HepG2 (cell line): ENCODE data around the gene MAGI1. TPM values are rescaled to one million over a fixed set of nuclear protein-coding genes. Genes with fewer than 3 reads are reported as not detected.
A peak's percentile ranks its signal among the peaks of the same experiment; 100 is the strongest.

Source experiments
- ATAC-seq: fragments of 200-7000 bp; cut with Tn5 transposase; 3 replicates; pipeline ENCODE4 v1.9.1; 2020; ENCODE audit warnings: mild to moderate bottlenecking, moderate library complexity
- BruUV-seq: library from RNA; stranded (reverse); fragments of 400-500 nt; replicated peaks from 2 replicates; lab custom pipeline; 2021; lab: Mats Ljungman, UMichigan
- CTCF ChIA-PET: fragments of 300-600 bp; formaldehyde crosslinking; extraction: SDS; loops from one replicate; lab custom pipeline; 2021; ENCODE audit warnings: low total read pairs, inconsistent platforms, low intra/inter-chr PET ratio; lab: Yijun Ruan, JAX
- POLR2A ChIA-PET: fragments of 350-600 bp; sonication (Branson Sonifier 250); formaldehyde crosslinking; loops from one replicate; lab custom pipeline; 2020; ENCODE audit warnings: antibody characterized with exemption, inconsistent platforms; lab: Yijun Ruan, JAX
- DNase-seq: peaks from one replicate; pipeline ENCODE4 v3.0.0-alpha.2; 2015; ENCODE audit warnings: low spot score
- FAIRE-seq: peaks from 3 replicates; lab custom pipeline; 2011; peaks lifted over from hg19 to GRCh38; lab: Jason Lieb, UNC
- H2AFZ ChIP-seq: one replicate; pipeline ENCODE4 v1.6.1; 2011; ENCODE audit warnings: low read length, inconsistent platforms
- H3K27ac ChIP-seq: fragments of 300-600 bp; 3 replicates; pipeline ENCODE4 v1.8.0; 2011; ENCODE audit warnings: mixed run types, mild to moderate bottlenecking, mixed read lengths, low read length, inconsistent platforms; ENCODE audit not compliant: insufficient read depth; ENCODE audit errors: extremely low read length
- H3K27me3 ChIP-seq, 2 experiments: fragments of 200-600 bp in 1 of 2; 2 replicates in 1 of 2; 3 replicates in 1 of 2; pipeline versions ENCODE4 v1.6.0 to v1.8.0; 2011; ENCODE audit warnings: low read length in 2 of 2, mild to moderate bottlenecking in 2 of 2, moderate library complexity in 2 of 2, inconsistent platforms in 1 of 2; ENCODE audit not compliant: insufficient read depth in 2 of 2, control insufficient read depth in 1 of 2
- H3K36me3 ChIP-seq, 2 experiments: fragments of 200-600 bp in 1 of 2; replicated peaks in 1 of 2; 2 replicates in 1 of 2; 3 replicates in 1 of 2; pipeline versions ENCODE4 v1.5.1 to v1.8.0; 2011; ENCODE audit warnings: low read length in 2 of 2, inconsistent platforms in 1 of 2; ENCODE audit not compliant: insufficient read depth in 2 of 2, control insufficient read depth in 1 of 2
- H3K4me1 ChIP-seq: 2 replicates; pipeline ENCODE4 v1.5.1; 2012; ENCODE audit warnings: low read length, inconsistent platforms; ENCODE audit not compliant: insufficient read depth
- H3K4me2 ChIP-seq: 2 replicates; pipeline ENCODE4 v1.6.0; 2011; ENCODE audit warnings: low read depth, low read length, inconsistent platforms
- H3K4me3 ChIP-seq, 3 experiments: fragments of 200-600 bp in 1 of 3; sonication (generic), shearing (Covaris generic) in 1 of 3; replicated peaks in 1 of 3; 2 replicates each; pipeline ENCODE4 v1.5.1; 2011 to 2016; ENCODE audit warnings: low read length in 3 of 3, inconsistent platforms in 2 of 3, low read depth in 2 of 3, mild to moderate bottlenecking in 2 of 3, control low read depth in 1 of 3, mixed read lengths in 1 of 3; ENCODE audit not compliant: insufficient read depth in 1 of 3
- H3K79me2 ChIP-seq: one replicate; pipeline ENCODE4 v1.6.1; 2011; ENCODE audit warnings: low read length, inconsistent platforms; ENCODE audit not compliant: insufficient read depth
- H3K9ac ChIP-seq: 2 replicates; pipeline ENCODE4 v1.6.0; 2011; ENCODE audit warnings: mild to moderate bottlenecking, low read depth, low read length, inconsistent platforms; ENCODE audit not compliant: insufficient read depth
- H3K9me3 ChIP-seq: 2 replicates; pipeline ENCODE4 v1.5.1; 2012; ENCODE audit warnings: mild to moderate bottlenecking, low read length
- H4K20me1 ChIP-seq: 2 replicates; pipeline ENCODE4 v1.6.0; 2011; ENCODE audit warnings: inconsistent platforms, mild to moderate bottlenecking, low read length, moderate library complexity; ENCODE audit not compliant: insufficient read depth
- DZIP1 ChIP-seq: sonication (generic); formaldehyde crosslinking; IDR thresholded peaks from 2 replicates; pipeline ENCODE4 v1.5.0; 2020; ENCODE audit warnings: mild to moderate bottlenecking, missing genetic modification reagents
- KDM6A ChIP-seq: IDR thresholded peaks from 2 replicates; pipeline ENCODE4 v1.6.1; 2016; ENCODE audit warnings: low read depth
- KIAA2018 ChIP-seq: sonication (generic); formaldehyde crosslinking; IDR thresholded peaks from 2 replicates; pipeline ENCODE4 v1.5.0; 2020; ENCODE audit warnings: mild to moderate bottlenecking, missing genetic modification reagents, borderline replicate concordance
- MLXIP ChIP-seq: sonication (generic); formaldehyde crosslinking; IDR thresholded peaks from 2 replicates; pipeline ENCODE4 v1.9.0; 2021; ENCODE audit warnings: missing genetic modification reagents, borderline replicate concordance
- TBX2 ChIP-seq: sonication (generic); formaldehyde crosslinking; IDR thresholded peaks from 2 replicates; pipeline ENCODE4 v1.5.0; 2020; ENCODE audit warnings: missing genetic modification reagents, mild to moderate bottlenecking, borderline replicate concordance
- TGIF2 ChIP-seq: IDR thresholded peaks from 2 replicates; pipeline ENCODE4 v1.6.1; 2016; ENCODE audit warnings: control low read depth, missing compliant biosample characterization
- ZSCAN5A ChIP-seq: sonication (generic); formaldehyde crosslinking; IDR thresholded peaks from 2 replicates; pipeline ENCODE4 v1.8.0; 2022; ENCODE audit warnings: mild to moderate bottlenecking, missing genetic modification reagents, borderline replicate concordance
- WGBS: methylation state at CpG from one replicate; pipeline ENCODE4 v1.1.6; 2017; ENCODE audit warnings: low lambda C conversion rate; 5-methylcytosine and 5-hydroxymethylcytosine counted together
- in situ Hi-C: cut with HindIII; loops from 2 replicates; pipeline ENCODE4 v1.10.0; 2017; ENCODE audit warnings: low pct_unique_long_range_greater_than_20kb; ENCODE audit not compliant: extremely low pct_ligation_motif_present
- intact Hi-C: fragments of 100-400 bp; cut with micrococcal nuclease; formaldehyde crosslinking; loops from one replicate; pipeline ENCODE4 v1.10.0; 2022; ENCODE audit not compliant: unreplicated experiment
- polyA plus RNA-seq, 8 experiments: library from polyadenylated mRNA; depleted of rRNA in 3 of 8; stranded (reverse) in 7 of 8; unstranded in 1 of 8; fragments of >200 nt; fragmentation: Illumina TruSeq in 4 of 8; extraction: Trizol in 4 of 8; gene quantifications; 2 replicates each; pipeline versions ENCODE4 v1.2.1 to v1.2.3, GENCODE V29; 2011 to 2016; ENCODE audit warnings: low read depth in 4 of 8, missing spikeins in 1 of 8, mixed read lengths in 1 of 8; ENCODE audit not compliant: insufficient read depth in 1 of 8
- total RNA-seq, 5 experiments: library from RNA; depleted of rRNA; stranded (reverse); fragments of >200 nt; fragmentation: Illumina TruSeq; extraction: Trizol; gene quantifications; 2 replicates each; pipeline ENCODE4 v1.2.3, GENCODE V29; 2016; ENCODE audit warnings: low read depth in 1 of 5

The MAGI1 gene
- total and polyA plus RNA-seq, 2 of the 13 experiments (the other 11 are each of a cell fraction or from before 2014, with no cell fraction given), result 22.2 to 26.0 TPM

GRCh38 chr3:65492249-65492648 is 546.5 kb downstream of the MAGI1 start:
- no peaks in the 10 kb centered on the region; the same call in 1 of the 2 replicates for H4K20me1 ChIP-seq
- no peak overlapping the region for H3K4me2 ChIP-seq
- ATAC-seq (no peak), FAIRE-seq (no peak), DNase-seq (no peak)
- no peaks in the 10 kb centered on the region for H3K9me3 ChIP-seq
- no peaks in the 10 kb centered on the region for H3K4me1 ChIP-seq
- no peak overlapping the region for H3K27ac ChIP-seq
- WGBS, result 94% methylated on average over 2 of the region's 2 CpGs
- no peaks in the 10 kb centered on the region for H3K27me3 ChIP-seq
- intact Hi-C loops, result no loop called here
- ChIA-PET POLR2A (no interaction called here), CTCF (no interaction called here)
- no peaks in the 10 kb centered on the region for H3K79me2 ChIP-seq
- in situ Hi-C loops, result no loop called here
- BruUV-seq, result TSS peak; percentile 25
- H3K36me3 ChIP-seq, result no peaks in the 10 kb centered on the region
- H3K4me3 ChIP-seq, result no peak overlapping the region
- no peak overlapping the region for H3K9ac ChIP-seq
- no peak overlapping the region for H2AFZ ChIP-seq
- TF ChIP-seq DZIP1 (CRISPR knock-in tag) (no peak), MLXIP (CRISPR knock-in tag) (no peak), TGIF2 (CRISPR knock-in tag) (no peak), TBX2 (CRISPR knock-in tag) (no peak), KDM6A (no peak), ZSCAN5A (CRISPR knock-in tag) (no peak), KIAA2018 (CRISPR knock-in tag) (no peak)
